Keratinocyte (primary cell): ENCODE measurements around the gene KDM6B. TPM values are rescaled to one million over a fixed set of nuclear protein-coding genes. Genes with fewer than 3 reads are reported as not detected.
A peak's percentile ranks its signal among the peaks of the same experiment; 100 is the strongest.

Experiments
- DNase-seq: peaks from one replicate; pipeline ENCODE4 v3.0.0-alpha.2; 2011; ENCODE audit warnings: low read depth, missing footprints, low spot score
- FAIRE-seq: peaks from 2 replicates; lab custom pipeline; 2011; peaks lifted over from hg19 to GRCh38; lab: Jason Lieb, UNC
- H2AFZ ChIP-seq: 2 replicates; pipeline ENCODE4 v1.6.0; 2012; ENCODE audit warnings: low read length, control low read depth, inconsistent platforms; ENCODE audit not compliant: control insufficient read depth
- H3K27ac ChIP-seq: 2 replicates; pipeline ENCODE4 v1.5.1; 2011; ENCODE audit warnings: low read length; ENCODE audit not compliant: control insufficient read depth, insufficient read depth
- H3K27me3 ChIP-seq: 3 replicates; pipeline ENCODE4 v1.6.0; 2011; ENCODE audit warnings: low read length; ENCODE audit not compliant: control insufficient read depth, insufficient read depth; ENCODE audit errors: extremely low read depth
- H3K36me3 ChIP-seq, 2 experiments: 2 replicates in 1 of 2; 3 replicates in 1 of 2; pipeline ENCODE4 v1.5.1; 2011; ENCODE audit warnings: low read length in 2 of 2, mild to moderate bottlenecking in 1 of 2; ENCODE audit not compliant: control insufficient read depth in 2 of 2, insufficient read depth in 2 of 2; ENCODE audit errors: extremely low read depth in 1 of 2
- H3K4me1 ChIP-seq: 3 replicates; pipeline ENCODE4 v1.5.1; 2011; ENCODE audit warnings: low read length; ENCODE audit not compliant: control insufficient read depth, insufficient read depth; ENCODE audit errors: extremely low read depth
- H3K4me2 ChIP-seq: 3 replicates; pipeline ENCODE4 v1.6.0; 2011; ENCODE audit warnings: low read depth, low read length; ENCODE audit not compliant: control insufficient read depth, insufficient read depth; ENCODE audit errors: extremely low read depth
- H3K4me3 ChIP-seq, 3 experiments: fragments of 200-600 bp in 1 of 3; sonication (generic) in 1 of 3; 2 replicates in 2 of 3; 3 replicates in 1 of 3; pipeline ENCODE4 v1.5.1; 2011 to 2016; ENCODE audit warnings: low read length in 3 of 3, mild to moderate bottlenecking in 3 of 3, control low read depth in 2 of 3, inconsistent platforms in 1 of 3, low read depth in 1 of 3, mixed read lengths in 1 of 3, mixed run types in 1 of 3, moderate library complexity in 1 of 3; ENCODE audit not compliant: control insufficient read depth in 2 of 3, insufficient read depth in 2 of 3; ENCODE audit errors: extremely low read depth in 1 of 3
- H3K79me2 ChIP-seq: 2 replicates; pipeline ENCODE4 v1.6.0; 2012; ENCODE audit warnings: low read length; ENCODE audit not compliant: control insufficient read depth, insufficient read depth
- H3K9ac ChIP-seq: 3 replicates; pipeline ENCODE4 v1.6.0; 2011; ENCODE audit warnings: low read length; ENCODE audit not compliant: control insufficient read depth, insufficient read depth; ENCODE audit errors: extremely low read depth
- H3K9me1 ChIP-seq: 3 replicates; pipeline ENCODE4 v1.6.0; 2011; ENCODE audit warnings: low read length; ENCODE audit not compliant: control insufficient read depth, insufficient read depth; ENCODE audit errors: extremely low read depth
- H3K9me3 ChIP-seq: 2 replicates; pipeline ENCODE4 v1.5.1; 2012; ENCODE audit warnings: low read depth, low read length; ENCODE audit not compliant: control insufficient read depth
- H4K20me1 ChIP-seq: 3 replicates; pipeline ENCODE4 v1.6.0; 2011; ENCODE audit warnings: low read length; ENCODE audit not compliant: control insufficient read depth, insufficient read depth; ENCODE audit errors: extremely low read depth
- CTCF ChIP-seq, 3 experiments: IDR thresholded peaks in 1 of 3; conservative IDR thresholded peaks in 1 of 3; optimal IDR thresholded peaks in 1 of 3; 2 replicates in 2 of 3; 3 replicates in 1 of 3; pipeline versions ENCODE3 to v1.5.1; 2011; ENCODE audit warnings: low read length in 3 of 3, mild to moderate bottlenecking in 3 of 3, moderate library complexity in 2 of 3, control low read depth in 1 of 3, inconsistent platforms in 1 of 3; ENCODE audit not compliant: insufficient read depth in 2 of 3; ENCODE audit errors: extremely low read depth in 1 of 3
- EZH2 ChIP-seq: IDR thresholded peaks from one replicate; pipeline ENCODE4 v1.6.1; 2012; ENCODE audit warnings: inconsistent platforms, mild to moderate bottlenecking, low read length, moderate library complexity
- dilution Hi-C: fragments of 300-500 bp; cut with MboI; formaldehyde crosslinking; loops from one replicate; pipeline ENCODE4 v1.7.0; 2020; ENCODE audit warnings: low sequenced_read_pairs; ENCODE audit not compliant: extremely low pct_ligation_motif_present
- polyA plus RNA-seq, 5 experiments: library from polyadenylated mRNA; depleted of rRNA in 3 of 5; stranded (reverse) in 3 of 5; stranded (forward) in 1 of 5; unstranded in 1 of 5; fragments of >200 nt; gene quantifications; 1 replicate in 1 of 5; 2 replicates in 3 of 5; 3 replicates in 1 of 5; pipeline versions ENCODE4 v1.2.1 to v1.2.3, GENCODE V29; 2011 to 2012; ENCODE audit warnings: missing spikeins in 2 of 5, low read depth in 1 of 5, low replicate concordance in 1 of 5

Gene KDM6B
- polyA plus RNA-seq, 1 donor (not counting 4 experiments of a cell fraction or from before 2014, with no cell fraction given) = 1.6 TPM

DNA sequence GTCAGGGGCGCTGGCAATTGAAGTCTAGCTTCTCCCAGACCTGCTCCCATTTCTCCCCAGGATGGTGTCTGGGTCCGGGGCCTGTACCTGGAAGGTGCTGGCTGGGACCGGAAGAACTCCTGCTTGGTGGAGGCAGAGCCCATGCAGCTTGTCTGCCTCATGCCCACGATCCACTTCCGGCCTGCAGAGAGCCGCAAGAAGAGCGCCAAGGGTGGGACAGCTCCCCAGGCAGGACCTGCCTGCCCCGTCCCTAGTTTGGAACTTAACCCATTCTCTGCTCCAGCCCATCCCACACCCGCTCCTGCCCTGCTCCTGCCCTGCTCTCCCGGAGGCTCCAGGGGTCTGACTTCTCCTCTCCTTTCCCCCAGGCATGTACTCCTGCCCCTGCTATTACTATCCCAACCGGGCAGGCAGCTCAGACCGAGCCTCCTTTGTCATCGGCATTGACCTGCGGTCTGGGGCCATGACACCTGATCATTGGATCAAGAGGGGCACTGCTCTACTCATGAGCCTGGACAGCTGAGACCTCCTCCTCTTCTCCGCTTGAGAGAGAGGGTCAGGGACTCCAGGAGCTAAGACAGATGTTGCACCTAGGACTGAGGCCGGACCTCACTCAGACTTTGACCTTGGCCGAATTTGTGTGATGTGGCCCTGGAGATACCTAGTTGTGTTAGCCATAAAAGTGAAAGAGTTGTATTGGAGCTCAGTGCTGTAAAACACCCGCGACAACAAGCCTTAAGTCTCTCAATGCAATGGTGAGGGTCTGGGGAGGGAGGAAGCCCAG, 814 bp upstream of the KDM6B start:
- Histone ChIP-seq H3K9ac (peak overlapping the region; percentile 97), H3K9me1 (no peaks in the 10 kb centered on the region), H3K4me2 (peak overlapping the region; percentile 97), H3K4me3 (peak overlapping the region in 1 of 3 experiments; percentile 2), H2AFZ (peak overlapping the region; percentile 18), H3K36me3 (no peaks in the 10 kb centered on the region), H3K27ac (peak overlapping the region; percentile 95), H4K20me1 (no peaks in the 10 kb centered on the region), H3K4me1 (peaks cover 17% of the 10 kb centered on the region), H3K9me3 (no peaks in the 10 kb centered on the region), H3K27me3 (no peaks in the 10 kb centered on the region), H3K79me2 (no peaks in the 10 kb centered on the region)
- dilution Hi-C loops = no loop called here
- FAIRE-seq (no peak), DNase-seq (no peak)
- TF ChIP-seq EZH2 = no peak
- no peak for TF ChIP-seq CTCF (optimal IDR thresholded peaks at IDR 0.05 in 1 of 3, IDR thresholded peaks at IDR 0.05 in 1 of 3, conservative IDR thresholded peaks at IDR 0.05 in 1 of 3; ENCODE audit: extremely low read depth in 1 of 3, insufficient read depth in 2 of 3, low read length in 3 of 3)

DNA sequence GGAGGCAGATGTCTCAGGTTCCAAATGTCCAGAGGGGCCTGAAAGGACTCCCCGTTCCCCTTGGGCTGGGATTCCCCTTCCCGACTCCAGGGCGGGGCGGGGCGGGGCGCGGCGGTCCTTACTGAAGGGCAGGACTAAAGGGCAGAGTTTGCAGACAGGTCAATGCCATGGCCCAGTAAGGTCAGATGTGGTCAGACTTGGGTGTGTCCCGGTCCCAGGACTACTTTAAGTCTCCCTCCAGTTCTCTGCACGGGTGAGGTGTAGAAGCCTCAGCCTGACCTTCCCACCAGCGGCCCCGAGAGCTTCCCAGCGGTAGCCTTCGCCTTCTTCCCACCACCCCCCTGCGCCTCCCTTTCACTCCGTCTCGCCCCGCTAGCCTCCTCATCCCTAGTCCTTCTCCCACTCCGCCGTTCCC, 532 bp downstream of the KDM6B start:
- Histone ChIP-seq H3K4me1 (peaks cover 29% of the 10 kb centered on the region), H3K79me2 (peaks cover 7% of the 10 kb centered on the region), H2AFZ (peak overlapping the region; percentile 83), H3K27ac (peak overlapping the region; percentile 95), H3K9me3 (no peaks in the 10 kb centered on the region), H3K4me3 (peak overlapping the region; percentile 67 to 85 (median 79)), H3K9ac (peak overlapping the region; percentile 97), H4K20me1 (no peaks in the 10 kb centered on the region), H3K36me3 (peaks cover 0 to 3% of the 10 kb centered on the region in 2 experiments), H3K9me1 (no peaks in the 10 kb centered on the region), H3K27me3 (no peaks in the 10 kb centered on the region), H3K4me2 (peak overlapping the region; percentile 97)
- FAIRE-seq (no peak), DNase-seq (no peak)
- dilution Hi-C loops = no loop called here
- TF ChIP-seq EZH2 = no peak
